Fibroblast of pulmonary artery (primary cell): Measurements from ENCODE around the gene BABAM2.

Experiments used
- DNase-seq: peaks from one replicate; pipeline ENCODE4 v3.0.0-alpha.2; 2010; ENCODE audit warnings: low read depth
- H3K4me3 ChIP-seq: replicated peaks from 2 replicates; pipeline ENCODE4 v1.5.1; 2011; ENCODE audit warnings: low read depth, mild to moderate bottlenecking, control low read depth, low read length, moderate library complexity
- TF ChIP-seq, protein P1 (sequence below): IDR thresholded peaks from 2 replicates; pipeline ENCODE4 v1.5.1; 2011; ENCODE audit warnings: mild to moderate bottlenecking, control low read depth, low read length, inconsistent platforms; ENCODE audit errors: missing control alignments

The BABAM2 gene

DNA sequence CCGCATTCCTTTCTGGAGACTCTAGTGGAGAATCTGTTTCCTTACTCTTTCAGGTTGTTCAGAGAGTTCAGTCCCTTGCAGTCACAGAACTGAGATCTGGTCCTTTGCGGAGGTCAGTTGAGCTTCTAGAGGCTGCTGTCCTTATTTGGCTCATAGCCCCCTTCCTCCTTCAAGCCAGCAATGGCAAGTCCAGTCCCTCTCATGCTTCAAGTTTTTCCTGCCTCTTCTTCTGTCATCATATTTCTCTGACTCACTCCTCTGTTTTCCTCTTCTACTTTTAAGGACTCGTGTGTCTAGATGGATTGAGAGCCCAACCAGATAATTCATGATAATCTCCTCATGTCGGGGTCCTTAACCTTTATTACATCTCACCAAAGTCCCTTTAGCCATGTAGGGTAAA lies 328.6 kb downstream of the BABAM2 start:
- TF ChIP-seq, protein P1, sequence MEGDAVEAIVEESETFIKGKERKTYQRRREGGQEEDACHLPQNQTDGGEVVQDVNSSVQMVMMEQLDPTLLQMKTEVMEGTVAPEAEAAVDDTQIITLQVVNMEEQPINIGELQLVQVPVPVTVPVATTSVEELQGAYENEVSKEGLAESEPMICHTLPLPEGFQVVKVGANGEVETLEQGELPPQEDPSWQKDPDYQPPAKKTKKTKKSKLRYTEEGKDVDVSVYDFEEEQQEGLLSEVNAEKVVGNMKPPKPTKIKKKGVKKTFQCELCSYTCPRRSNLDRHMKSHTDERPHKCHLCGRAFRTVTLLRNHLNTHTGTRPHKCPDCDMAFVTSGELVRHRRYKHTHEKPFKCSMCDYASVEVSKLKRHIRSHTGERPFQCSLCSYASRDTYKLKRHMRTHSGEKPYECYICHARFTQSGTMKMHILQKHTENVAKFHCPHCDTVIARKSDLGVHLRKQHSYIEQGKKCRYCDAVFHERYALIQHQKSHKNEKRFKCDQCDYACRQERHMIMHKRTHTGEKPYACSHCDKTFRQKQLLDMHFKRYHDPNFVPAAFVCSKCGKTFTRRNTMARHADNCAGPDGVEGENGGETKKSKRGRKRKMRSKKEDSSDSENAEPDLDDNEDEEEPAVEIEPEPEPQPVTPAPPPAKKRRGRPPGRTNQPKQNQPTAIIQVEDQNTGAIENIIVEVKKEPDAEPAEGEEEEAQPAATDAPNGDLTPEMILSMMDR: no peak

DNA sequence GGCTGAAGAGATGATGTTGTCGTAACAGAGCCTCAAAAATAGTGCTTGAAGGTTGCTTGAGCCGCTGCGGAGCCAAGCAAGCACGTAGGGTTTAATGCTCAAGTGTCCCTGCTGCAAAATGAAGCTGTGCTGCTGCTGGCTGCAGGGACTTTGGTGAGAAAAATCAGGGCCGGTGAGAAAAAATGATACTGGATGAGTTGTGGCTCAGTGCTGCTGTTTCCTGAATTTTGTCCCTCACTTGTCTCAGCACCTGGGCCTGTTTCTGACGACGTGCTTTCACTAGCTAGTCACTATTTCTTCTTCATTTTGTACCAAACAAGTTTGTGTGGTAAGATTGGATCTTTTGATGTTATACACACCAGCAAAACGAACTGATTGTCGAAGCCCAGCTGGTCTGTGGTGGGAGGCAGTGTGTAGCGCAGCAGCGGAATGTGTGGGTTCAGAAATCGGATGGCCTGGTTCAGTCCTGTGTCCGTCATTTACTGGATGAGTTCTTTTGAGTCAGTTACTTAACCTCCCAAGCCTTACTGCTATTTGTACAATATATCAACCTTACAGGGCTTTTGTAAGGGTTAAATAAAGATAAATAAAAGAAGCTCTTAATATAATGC lies 329.3 kb downstream of the BABAM2 start:
- DNase-seq: no peak
- H3K4me3 ChIP-seq: no peak overlapping the region
- TF ChIP-seq, protein P1: no peak

More for the DNA sequence above, 328.6 kb downstream of the BABAM2 start:
- DNase-seq: peak; percentile 16
- no peak overlapping the region for H3K4me3 ChIP-seq

DNA sequence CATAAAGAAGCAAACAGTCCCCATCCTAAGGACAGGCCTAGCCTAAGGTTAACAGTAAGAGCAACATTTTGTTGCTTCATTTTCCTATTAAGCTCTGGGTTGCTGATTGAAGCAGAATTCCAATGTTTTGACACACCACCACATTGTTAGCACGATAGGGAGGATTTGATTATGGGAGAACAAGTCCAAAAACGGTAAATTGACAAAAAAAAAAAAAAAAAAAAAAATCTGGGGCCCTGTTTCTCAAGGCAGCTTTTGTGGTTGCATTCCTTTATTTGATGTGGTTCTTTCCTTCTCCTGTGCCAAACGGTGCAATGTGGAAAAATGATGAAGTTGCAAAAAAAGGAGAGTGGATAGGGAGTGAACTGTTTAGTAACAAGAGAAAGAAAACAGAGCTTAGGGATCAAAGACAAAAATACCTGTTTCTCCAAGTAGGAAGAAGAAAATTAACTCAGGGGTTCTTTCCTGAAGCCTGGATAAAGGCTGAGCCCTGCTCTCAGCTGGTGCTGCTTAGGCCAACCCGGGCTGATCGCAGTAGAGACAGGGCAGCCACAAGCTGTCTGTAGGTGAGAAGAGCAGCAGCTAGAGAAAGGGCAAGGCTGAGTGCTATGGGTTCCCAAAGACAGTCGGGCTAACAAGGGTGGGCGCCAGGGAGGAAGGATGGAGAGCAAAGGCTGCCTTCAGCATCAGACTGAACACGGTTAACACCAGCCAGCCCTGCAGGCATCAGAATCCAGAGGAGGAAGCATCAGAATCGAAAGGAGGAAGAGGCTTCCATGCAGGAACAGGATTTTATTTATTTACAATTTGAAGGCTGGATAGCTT lies 334.3 kb downstream of the BABAM2 start:
- peak; percentile 93 for DNase-seq
- no peak overlapping the region for H3K4me3 ChIP-seq
- TF ChIP-seq, protein P1: no peak

DNA sequence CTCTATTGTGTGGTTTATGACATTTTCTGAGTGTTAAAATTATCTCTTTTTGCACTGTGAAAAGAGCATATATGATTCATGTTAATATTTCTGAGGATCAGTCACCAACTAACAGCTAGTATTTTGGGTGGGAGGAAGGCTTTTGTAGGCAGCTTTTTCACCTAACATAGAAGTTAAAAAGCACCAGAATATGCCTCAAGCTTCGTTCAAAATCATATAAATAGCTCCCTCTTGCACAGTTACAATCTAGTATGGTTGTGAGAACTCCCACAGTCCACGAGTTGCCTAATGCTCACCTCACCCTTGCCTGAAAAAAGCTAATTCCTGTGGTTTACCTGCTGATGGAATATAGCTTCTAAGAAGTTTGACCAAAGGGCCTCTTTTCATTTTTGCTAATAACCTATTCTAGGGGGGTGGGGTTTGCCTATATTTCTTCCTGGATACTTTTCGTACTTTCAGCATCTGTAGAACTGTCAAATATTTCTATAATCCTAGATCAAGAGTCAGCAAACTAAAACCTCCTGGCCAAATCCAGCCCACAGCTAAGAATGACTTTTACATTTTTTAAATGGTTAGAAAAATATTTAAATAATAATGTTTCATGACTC lies 335.0 kb downstream of the BABAM2 start:
- no peak overlapping the region for H3K4me3 ChIP-seq
- TF ChIP-seq, protein P1: no peak
- DNase-seq: no peak

DNA sequence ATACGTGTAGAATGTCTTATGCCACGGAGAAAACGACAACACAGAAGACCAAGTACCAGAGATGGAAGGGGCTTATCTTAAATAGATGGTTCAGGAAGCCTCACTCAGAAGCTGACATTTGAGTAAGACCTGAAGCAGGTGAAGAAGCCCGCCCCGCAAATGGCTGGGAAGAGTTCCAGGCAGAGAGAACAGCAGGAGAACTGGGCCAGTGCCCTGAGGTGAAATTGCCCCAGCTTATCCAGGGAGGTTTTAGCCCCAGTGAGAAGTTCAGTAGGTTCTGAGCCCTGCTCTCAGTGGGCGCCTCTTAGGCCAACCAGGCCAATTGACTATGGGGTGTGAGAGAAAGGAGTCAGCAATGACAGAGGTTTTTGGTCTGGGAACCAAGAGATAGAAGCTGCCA lies 336.0 kb downstream of the BABAM2 start:
- TF ChIP-seq, protein P1: no peak
- H3K4me3 ChIP-seq: no peak overlapping the region
- DNase-seq: no peak

DNA sequence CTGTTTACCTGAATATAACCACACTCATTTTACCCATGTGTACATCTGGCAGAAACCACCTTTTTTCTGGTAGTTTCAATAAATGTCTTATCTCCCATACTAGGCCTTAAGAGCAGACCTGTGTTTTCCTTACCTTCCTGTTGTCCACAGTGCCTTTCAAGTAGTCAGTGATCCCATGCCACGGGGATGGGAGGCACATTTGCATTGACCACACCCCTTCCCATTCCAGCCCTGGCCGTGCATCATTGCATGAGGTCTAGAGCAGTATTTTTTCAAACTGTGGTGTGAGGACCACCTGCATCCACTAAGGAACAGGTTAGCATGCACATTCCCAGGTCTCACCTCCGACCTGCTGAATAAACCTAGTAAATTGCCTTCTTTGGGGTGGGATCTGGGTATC lies 337.0 kb downstream of the BABAM2 start:
- TF ChIP-seq, protein P1: no peak
- no peak for DNase-seq
- no peak overlapping the region for H3K4me3 ChIP-seq
